HG02870 (cell line): ENCODE results near the gene BLM.
"Not testable (repeated sequence)": the region's sequence is repeated elsewhere in the genome, so short reads cannot be mapped to it uniquely, and the experiment has no call there.

Source experiments
- ATAC-seq: cut with Tn5 transposase; IDR thresholded peaks from one replicate; pipeline ENCODE4 v1.9.1; 2021; ENCODE audit warnings: mild to moderate bottlenecking, moderate library complexity; ENCODE audit not compliant: unreplicated experiment

BLM gene

GRCh38 chr15:90818251-90819210 is 101.4 kb downstream of the BLM start:
- ATAC-seq = no peak

GRCh38 chr15:90819390-90819789 is 102.2 kb downstream of the BLM start:
- no peak for ATAC-seq

- no peak for ATAC-seq
Observed at GRCh38 chr15:90819850-90820249, 102.7 kb downstream of the BLM start.

GRCh38 chr15:90820481-90820880 is 103.3 kb downstream of the BLM start:
- ATAC-seq = no peak

- ATAC-seq = no peak
Observed at GRCh38 chr15:90822204-90822955, 105.2 kb downstream of the BLM start.

- no peak for ATAC-seq
Observed at GRCh38 chr15:90823455-90823974, 106.4 kb downstream of the BLM start.

GRCh38 chr15:90825115-90825899 is 108.2 kb downstream of the BLM start:
- not testable (repeated sequence) for ATAC-seq

GRCh38 chr15:90826206-90826885 is 109.2 kb downstream of the BLM start:
- not testable (repeated sequence) for ATAC-seq

- ATAC-seq = no peak
Observed at GRCh38 chr15:90826886-90827435, 109.8 kb downstream of the BLM start.

GRCh38 chr15:90828111-90828510 is 111.0 kb downstream of the BLM start:
- no peak for ATAC-seq

GRCh38 chr15:90829126-90829525 is 112.0 kb downstream of the BLM start:
- no peak for ATAC-seq

GRCh38 chr15:90829942-90830440 is 112.8 kb downstream of the BLM start:
- ATAC-seq = no peak

GRCh38 chr15:90834626-90835025 is 117.5 kb downstream of the BLM start:
- no peak for ATAC-seq

GRCh38 chr15:90836296-90836871 is 119.2 kb downstream of the BLM start:
- no peak for ATAC-seq

- ATAC-seq = no peak
Observed at GRCh38 chr15:90837094-90837493, 119.9 kb downstream of the BLM start.

GRCh38 chr15:90838139-90838538 is 121.0 kb downstream of the BLM start:
- ATAC-seq = no peak

GRCh38 chr15:90838544-90838943 is 121.4 kb downstream of the BLM start:
- ATAC-seq = no peak

GRCh38 chr15:90839187-90840071 is 122.3 kb downstream of the BLM start:
- ATAC-seq = peak; percentile 71
